ENCODE data around the gene MALRD1.

Gene MALRD1

GRCh38 chr10:19048489-19048888 is at the start of gene MALRD1:
Gene MALRD1, plus strand, starts transcription at chr10:19048801. Its CDS starts 138 bp downstream, at chr10:19048939.
- DNase-seq (ENCODE audit: low read depth in 1 of 2, low spot score in 1 of 2): no peak

- no peak for DNase-seq (ENCODE audit: low read depth in 1 of 2, low spot score in 1 of 2)
These were observed 45.3 kb upstream of the MALRD1 start for GRCh38 chr10:19003341-19003740.

GRCh38 chr10:19012111-19012510 is 36.5 kb upstream of the MALRD1 start:
- no peak for DNase-seq (ENCODE audit: low read depth in 1 of 2, low spot score in 1 of 2)

- no peak for DNase-seq (ENCODE audit: low read depth in 1 of 2, low spot score in 1 of 2)
These were observed 34.6 kb upstream of the MALRD1 start for GRCh38 chr10:19014034-19014433.

DNA sequence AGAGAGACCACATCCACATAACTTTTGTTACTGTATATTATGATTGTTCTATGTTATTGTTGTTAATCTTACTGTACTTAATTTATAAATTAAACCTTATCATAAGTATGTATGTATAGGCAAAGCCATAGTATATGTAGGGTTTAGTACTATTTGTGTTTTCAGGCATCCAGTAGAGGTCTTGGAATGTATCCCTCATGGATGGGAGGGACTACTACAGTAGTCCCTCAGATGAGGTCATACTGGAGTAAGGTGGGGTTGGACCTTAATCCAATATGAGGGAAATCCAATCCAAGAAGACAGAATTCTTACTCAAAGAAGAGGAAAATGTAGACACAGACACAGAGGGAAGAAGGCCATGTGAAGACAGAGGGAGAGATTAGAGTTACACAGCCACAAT is 34.1 kb upstream of the MALRD1 start:
- DNase-seq (ENCODE audit: low read depth in 1 of 2, low spot score in 1 of 2): no peak

DNA sequence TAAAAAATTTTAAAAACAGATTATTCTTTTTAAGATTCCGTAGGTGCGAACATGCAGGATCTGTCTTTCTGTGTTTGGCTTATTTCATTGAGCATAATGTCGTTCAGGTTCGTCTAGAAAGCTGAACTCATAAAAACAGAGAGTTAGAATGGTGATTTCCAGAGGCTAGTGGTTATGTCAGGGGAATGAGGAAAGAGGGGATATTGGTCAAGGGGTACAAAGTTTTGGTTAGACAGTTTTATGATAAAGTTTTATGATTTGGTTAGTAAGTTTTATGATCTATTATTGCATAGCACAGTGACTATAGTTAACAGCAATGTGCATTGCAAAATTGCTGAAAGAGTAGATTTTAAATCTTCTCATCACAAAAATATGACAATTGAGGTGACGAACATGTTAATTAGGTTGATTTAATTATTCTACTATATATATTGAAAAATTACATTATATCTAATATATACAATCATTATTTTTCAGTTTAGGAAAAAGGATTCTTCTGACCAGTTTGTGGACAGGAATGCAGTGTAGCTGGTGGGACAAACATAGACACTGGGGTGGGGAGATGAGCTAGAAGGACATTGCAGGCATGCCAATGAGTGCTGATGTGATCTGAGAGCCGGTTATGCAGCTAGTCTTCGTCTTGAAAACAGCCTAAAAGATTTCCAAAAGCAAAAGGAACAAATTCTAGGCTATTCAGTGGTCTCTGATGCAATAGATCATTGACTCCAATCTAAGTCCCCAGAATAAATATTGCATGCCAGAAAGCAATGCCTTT is 31.3 kb upstream of the MALRD1 start:
- DNase-seq (ENCODE audit: low read depth in 1 of 2, low spot score in 1 of 2): no peak

- no peak for DNase-seq (ENCODE audit: low read depth in 1 of 2, low spot score in 1 of 2)
These were observed 27.4 kb upstream of the MALRD1 start for GRCh38 chr10:19021162-19021561.

GRCh38 chr10:19024611-19025010 is 24.0 kb upstream of the MALRD1 start:
- DNase-seq (ENCODE audit: low read depth in 1 of 2, low spot score in 1 of 2): no peak

DNA sequence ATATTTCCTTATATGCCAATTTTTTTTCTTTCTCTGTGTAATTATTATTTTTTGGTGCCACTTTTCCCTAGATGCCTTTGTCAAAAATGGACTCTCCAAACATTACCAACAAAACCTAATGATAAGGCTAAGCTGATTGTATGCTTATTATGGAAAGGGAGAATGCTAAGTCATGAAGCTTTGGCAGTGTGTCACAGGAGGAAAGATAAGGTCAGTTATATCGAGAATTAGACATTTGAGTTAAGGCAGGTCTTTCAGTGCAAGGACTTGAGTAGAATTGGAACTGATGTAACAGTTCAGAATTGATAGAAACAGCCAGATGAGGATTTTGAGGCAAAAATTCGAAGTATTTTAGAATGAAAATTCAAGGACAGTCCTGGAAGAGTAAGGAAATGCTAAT is 16.8 kb upstream of the MALRD1 start:
- DNase-seq (ENCODE audit: low read depth in 1 of 2, low spot score in 1 of 2): no peak

- DNase-seq (ENCODE audit: low read depth in 1 of 2, low spot score in 1 of 2): no peak
These were observed 14.9 kb upstream of the MALRD1 start for GRCh38 chr10:19033741-19034140.

DNA sequence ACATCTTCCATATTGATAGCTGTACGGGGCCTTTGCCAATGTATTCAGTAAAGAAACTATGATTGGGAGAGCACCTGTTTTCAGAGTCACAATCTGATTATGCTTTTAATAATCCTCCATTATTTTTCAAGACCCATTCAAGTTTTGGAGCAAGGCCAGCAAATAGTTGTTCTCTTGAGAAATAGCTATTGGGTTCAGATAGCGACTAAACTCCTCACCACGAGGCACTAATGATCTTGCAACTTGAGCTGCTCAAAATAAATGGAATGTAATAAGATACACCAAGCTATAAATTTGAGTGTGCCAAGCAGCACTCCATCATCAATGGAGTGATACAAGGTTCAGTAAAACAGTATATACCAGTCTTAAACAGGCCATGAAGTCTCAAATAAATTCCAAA is 7.4 kb upstream of the MALRD1 start:
- DNase-seq (ENCODE audit: low read depth in 1 of 2, low spot score in 1 of 2): no peak

GRCh38 chr10:19043431-19043830 is 5.2 kb upstream of the MALRD1 start:
- no peak for DNase-seq (ENCODE audit: low read depth in 1 of 2, low spot score in 1 of 2)

GRCh38 chr10:19046679-19047078 is 1.9 kb upstream of the MALRD1 start:
- no peak for DNase-seq (ENCODE audit: low read depth in 1 of 2, low spot score in 1 of 2)

- DNase-seq (ENCODE audit: low read depth in 1 of 2, low spot score in 1 of 2): no peak
These were observed 290 bp downstream of the MALRD1 start for GRCh38 chr10:19048891-19049290.

- no peak for DNase-seq (ENCODE audit: low read depth in 1 of 2, low spot score in 1 of 2)
These were observed 966 bp downstream of the MALRD1 start for GRCh38 chr10:19049567-19049966.

GRCh38 chr10:19054289-19054835 is 5.8 kb downstream of the MALRD1 start:
- DNase-seq (ENCODE audit: low read depth in 1 of 2, low spot score in 1 of 2): no peak

DNA sequence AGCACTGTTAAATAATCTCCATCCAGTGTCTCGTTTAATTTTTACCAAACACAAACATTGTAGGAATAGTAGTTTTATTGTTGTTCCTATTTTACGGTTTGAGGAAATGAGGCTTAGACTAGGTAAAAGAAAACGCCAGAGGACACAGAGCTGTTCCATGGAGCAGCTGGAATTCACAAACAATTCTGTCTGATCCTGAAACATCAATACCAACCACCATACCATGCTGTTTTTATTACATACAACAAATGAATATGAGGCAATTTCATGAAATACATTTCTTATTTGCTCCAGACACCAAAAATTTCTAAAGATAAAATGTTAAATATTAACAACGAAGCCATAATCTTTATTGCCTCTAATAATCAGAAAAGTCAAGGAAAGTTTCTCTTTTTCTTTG is 9.4 kb downstream of the MALRD1 start:
- no peak for DNase-seq (ENCODE audit: low read depth in 1 of 2, low spot score in 1 of 2)

GRCh38 chr10:19063986-19064385 is 15.4 kb downstream of the MALRD1 start:
- no peak for DNase-seq (ENCODE audit: low read depth in 1 of 2, low spot score in 1 of 2)

DNA sequence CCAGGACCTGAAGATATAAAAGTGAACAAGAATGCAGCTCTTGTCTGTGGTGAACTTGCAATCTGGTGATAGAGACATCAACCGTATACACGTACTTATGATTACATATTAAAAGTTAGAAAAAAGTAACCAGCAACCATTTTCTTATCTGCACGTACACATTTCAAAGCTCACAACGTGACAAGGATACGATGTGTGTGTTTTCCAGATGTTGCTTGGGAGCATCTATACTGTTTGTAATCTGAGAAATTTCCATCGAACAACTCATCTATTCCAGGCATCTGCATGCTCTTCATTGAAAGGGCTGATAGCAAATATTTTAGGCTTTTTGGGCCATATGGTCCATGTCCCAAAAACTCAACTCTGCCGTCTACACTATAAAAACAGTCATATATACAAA is 23.3 kb downstream of the MALRD1 start:
- no peak for DNase-seq (ENCODE audit: low read depth in 1 of 2, low spot score in 1 of 2)

DNA sequence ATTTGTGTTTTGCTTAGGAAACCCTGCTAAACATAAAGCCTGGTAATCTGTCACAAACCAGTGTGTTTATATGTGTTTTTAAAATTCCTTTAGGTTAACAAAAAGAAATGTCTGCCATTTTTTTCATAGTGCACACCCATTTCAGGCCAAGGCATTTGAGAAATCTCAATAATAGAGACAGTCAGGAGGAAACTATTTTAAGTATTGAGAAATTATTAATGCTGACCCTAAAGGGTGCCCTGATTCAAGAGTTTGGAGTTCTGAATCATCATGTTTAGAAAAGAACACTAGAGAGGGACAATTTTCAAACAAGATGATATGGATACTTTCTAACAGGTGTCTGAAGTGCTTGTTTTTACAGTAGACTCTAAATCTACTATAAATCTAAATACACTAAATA is 28.7 kb downstream of the MALRD1 start:
- no peak for DNase-seq (ENCODE audit: low read depth in 1 of 2, low spot score in 1 of 2)

- DNase-seq (ENCODE audit: low read depth in 1 of 2, low spot score in 1 of 2): no peak
These were observed 48.0 kb downstream of the MALRD1 start for GRCh38 chr10:19096501-19097073.

DNA sequence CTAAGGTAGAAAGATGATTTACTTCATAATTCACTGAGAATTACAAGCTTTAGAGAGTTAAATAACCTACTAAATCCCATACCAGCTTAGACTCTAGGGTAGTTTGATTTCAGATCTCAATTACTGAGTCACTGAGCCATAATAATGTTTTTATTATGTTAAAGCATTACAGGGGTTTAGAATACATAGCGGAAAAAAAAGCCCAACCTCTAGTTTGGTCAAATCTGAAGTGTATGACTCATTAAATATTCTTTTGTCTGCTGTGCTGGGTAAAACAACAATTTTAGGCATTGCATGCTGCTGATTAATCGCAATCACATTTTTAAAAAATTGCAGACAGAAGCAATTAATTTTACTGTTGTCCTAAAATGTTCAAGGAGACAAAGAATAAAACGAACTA is 48.5 kb downstream of the MALRD1 start:
- DNase-seq (ENCODE audit: low read depth in 1 of 2, low spot score in 1 of 2): no peak

DNA sequence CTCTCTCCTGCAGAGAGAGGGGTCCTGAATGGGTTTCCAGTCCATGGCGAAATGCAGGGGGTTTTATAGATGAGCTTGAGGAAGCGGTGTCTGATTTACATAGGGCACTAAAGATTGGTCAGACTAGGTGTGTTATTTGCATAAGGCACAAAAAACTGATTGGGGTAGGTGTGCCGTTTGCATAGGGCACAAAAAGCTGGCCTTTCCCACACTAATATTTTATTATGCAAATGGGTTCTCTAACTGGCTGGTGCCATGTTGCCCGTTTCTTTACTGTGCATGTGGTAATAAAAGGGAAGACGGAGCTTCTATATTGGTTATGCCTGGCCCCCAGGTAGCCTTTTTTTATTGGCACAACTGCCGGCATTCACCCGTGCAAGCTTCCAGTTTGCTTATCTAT is 50.2 kb downstream of the MALRD1 start:
- DNase-seq (ENCODE audit: low read depth in 1 of 2, low spot score in 1 of 2): no peak

Data from activated T-helper 1 cell treated with anti-CD3 and anti-CD28 coated beads, Interleukin-2, amount 50 U/mL, for 16 hours (primary cell).